Sigmoid colon (tissue), 7 donors: Measurements from ENCODE around the gene NLRP1. TPM values are rescaled to one million over a fixed set of nuclear protein-coding genes. Genes with fewer than 3 reads are reported as not detected.

Experiments used
- DNase-seq: peaks from one replicate; pipeline ENCODE4 v3.0.0-alpha.2; 2019
- H3K27ac ChIP-seq, 4 donors: fragments of 200-600 bp; sonication (generic); one replicate each; pipeline ENCODE4 v1.5.1; 2016 to 2019; ENCODE audit warnings: mild to moderate bottlenecking in 1 of 4
- H3K27me3 ChIP-seq, 3 donors: fragments of 200-600 bp; sonication (generic); one replicate each; pipeline ENCODE4 v1.5.1; 2019; ENCODE audit warnings: mild to moderate bottlenecking in 1 of 3
- H3K36me3 ChIP-seq, 4 donors: fragments of 200-600 bp; sonication (generic); one replicate each; pipeline ENCODE4 v1.5.1; 2016 to 2019
- H3K4me1 ChIP-seq, 4 donors: fragments of 200-600 bp; sonication (generic); one replicate each; pipeline ENCODE4 v1.5.1; 2017 to 2019
- H3K4me3 ChIP-seq, 4 donors: fragments of 200-600 bp; sonication (generic); one replicate each; pipeline ENCODE4 v1.5.1; 2017 to 2019; ENCODE audit warnings: mild to moderate bottlenecking in 2 of 4, moderate library complexity in 1 of 4
- H3K9me3 ChIP-seq, 4 donors: fragments of 200-600 bp in 3 of 4; sonication (generic) in 3 of 4; one replicate each; pipeline versions ENCODE4 v1.5.1 to v1.6.1; 2013 to 2019
- EP300 ChIP-seq, 4 donors: sonication (generic); formaldehyde crosslinking; IDR thresholded peaks; one replicate each; pipeline ENCODE4 v1.6.1; 2017; ENCODE audit warnings: antibody characterized with exemption in 4 of 4
- POLR2A ChIP-seq, 2 donors: fragments of 450-650 bp; IDR thresholded peaks; one replicate each; pipeline ENCODE4 v1.6.1; 2016; ENCODE audit warnings: antibody characterized with exemption in 2 of 2, mild to moderate bottlenecking in 2 of 2, moderate library complexity in 2 of 2
- POLR2AphosphoS5 ChIP-seq, 4 donors: sonication (generic); formaldehyde crosslinking; IDR thresholded peaks; one replicate each; pipeline ENCODE4 v1.6.1; 2017; ENCODE audit warnings: antibody characterized with exemption in 4 of 4
- WGBS, 2 donors: extraction: QIAGEN DNeasy Blood & Tissue Kit; methylation state at CpG; one replicate each; pipeline ENCODE4 v1.1.7; 2013; 5-methylcytosine and 5-hydroxymethylcytosine counted together
- intact Hi-C: fragments of 100-400 bp; cut with DNase I; formaldehyde crosslinking; loops from one replicate; pipeline ENCODE4 v1.15.1; 2023
- polyA plus RNA-seq, 3 donors: library from polyadenylated mRNA; stranded (reverse); fragments of 200-250 nt; gene quantifications; one replicate each; pipeline ENCODE4 v1.2.3, GENCODE V29; 2013
- total RNA-seq, 4 donors: library from RNA; depleted of rRNA; stranded (reverse); fragments of >200 nt; gene quantifications; one replicate each; pipeline ENCODE4 v1.1.0, GENCODE V29; 2016
- TF ChIP-seq, protein P1 (sequence below), 4 experiments: fragments of 450-650 bp in 3 of 4; fragments of 200-600 bp in 1 of 4; IDR thresholded peaks; one replicate each; pipeline ENCODE4 v1.5.1; 2016 to 2019; ENCODE audit warnings: antibody characterized with exemption in 4 of 4, mild to moderate bottlenecking in 3 of 4, moderate library complexity in 2 of 4
- donor health status: healthy with polysubstance abuse.
- donor health status: Bipolar disorder and iron deficiency.
- donor health status: healthy.

Gene NLRP1
- total and polyA plus RNA-seq, 7 donors = 1.8 to 70.3 (median 25.0) TPM

GRCh38 chr17:5510771-5511170 lies 73.5 kb downstream of the NLRP1 start:
- no peak for DNase-seq
- no peaks in the 10 kb centered on the region for H3K9me3 ChIP-seq
- intact Hi-C loops = no loop called here
- H3K4me1 ChIP-seq = peaks cover 0 to 1% (median 0%) of the 10 kb centered on the region in 4 donors
- H3K27me3 ChIP-seq = no peaks in the 10 kb centered on the region
- peak overlapping the region in 2 of 4 donors; percentile 69 to 73 for H3K27ac ChIP-seq
- WGBS, 2 donors = 83 to 86% methylated on average over 8 of the region's 8 CpGs
- H3K4me3 ChIP-seq = peak overlapping the region in 1 of 4 donors; percentile 28
- TF ChIP-seq EP300 (IDR thresholded peaks at IDR 0.05) (no peak), POLR2AphosphoS5 (IDR thresholded peaks at IDR 0.05) (peak in 1 of 4 donors; percentile 8), POLR2A (IDR thresholded peaks at IDR 0.05) (no peak)
- TF ChIP-seq, protein P1, sequence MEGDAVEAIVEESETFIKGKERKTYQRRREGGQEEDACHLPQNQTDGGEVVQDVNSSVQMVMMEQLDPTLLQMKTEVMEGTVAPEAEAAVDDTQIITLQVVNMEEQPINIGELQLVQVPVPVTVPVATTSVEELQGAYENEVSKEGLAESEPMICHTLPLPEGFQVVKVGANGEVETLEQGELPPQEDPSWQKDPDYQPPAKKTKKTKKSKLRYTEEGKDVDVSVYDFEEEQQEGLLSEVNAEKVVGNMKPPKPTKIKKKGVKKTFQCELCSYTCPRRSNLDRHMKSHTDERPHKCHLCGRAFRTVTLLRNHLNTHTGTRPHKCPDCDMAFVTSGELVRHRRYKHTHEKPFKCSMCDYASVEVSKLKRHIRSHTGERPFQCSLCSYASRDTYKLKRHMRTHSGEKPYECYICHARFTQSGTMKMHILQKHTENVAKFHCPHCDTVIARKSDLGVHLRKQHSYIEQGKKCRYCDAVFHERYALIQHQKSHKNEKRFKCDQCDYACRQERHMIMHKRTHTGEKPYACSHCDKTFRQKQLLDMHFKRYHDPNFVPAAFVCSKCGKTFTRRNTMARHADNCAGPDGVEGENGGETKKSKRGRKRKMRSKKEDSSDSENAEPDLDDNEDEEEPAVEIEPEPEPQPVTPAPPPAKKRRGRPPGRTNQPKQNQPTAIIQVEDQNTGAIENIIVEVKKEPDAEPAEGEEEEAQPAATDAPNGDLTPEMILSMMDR (IDR thresholded peaks at IDR 0.05) = no peak
- peaks cover 0 to 16% (median 0%) of the 10 kb centered on the region in 4 donors for H3K36me3 ChIP-seq

GRCh38 chr17:5509482-5509881 lies 74.8 kb downstream of the NLRP1 start:
- no peak overlapping the region for H3K27ac ChIP-seq

GRCh38 chr17:5508810-5509209 lies 75.5 kb downstream of the NLRP1 start:
- no peak overlapping the region for H3K27ac ChIP-seq
- H3K9me3 ChIP-seq = no peaks in the 10 kb centered on the region
- TF ChIP-seq POLR2A (IDR thresholded peaks at IDR 0.05) (no peak), EP300 (IDR thresholded peaks at IDR 0.05) (no peak), POLR2AphosphoS5 (IDR thresholded peaks at IDR 0.05) (no peak)
- TF ChIP-seq, protein P1 (IDR thresholded peaks at IDR 0.05) = no peak
- H3K4me3 ChIP-seq = no peak overlapping the region
- no peak for DNase-seq
- peaks cover 0 to 4% (median 0%) of the 10 kb centered on the region in 4 donors for H3K4me1 ChIP-seq
- H3K27me3 ChIP-seq = no peaks in the 10 kb centered on the region
- whole genome bisulfite sequencing, 2 donors = 26 to 48% methylated on average over 4 of the region's 4 CpGs
- no peaks in the 10 kb centered on the region for H3K36me3 ChIP-seq
- intact Hi-C loops = no loop called here

More at GRCh38 chr17:5509482-5509881, 74.8 kb downstream of the NLRP1 start:
- DNase-seq = no peak
- H3K27me3 ChIP-seq = no peaks in the 10 kb centered on the region
- no peak overlapping the region for H3K4me3 ChIP-seq
- WGBS, 2 donors = 80 to 82% methylated on average over 8 of the region's 8 CpGs
- no peaks in the 10 kb centered on the region for H3K9me3 ChIP-seq
- peaks cover 0 to 4% (median 0%) of the 10 kb centered on the region in 4 donors for H3K36me3 ChIP-seq
- intact Hi-C loops = no loop called here
- TF ChIP-seq POLR2A (IDR thresholded peaks at IDR 0.05) = no peak
- no peak for TF ChIP-seq POLR2AphosphoS5 (IDR thresholded peaks at IDR 0.05)
- TF ChIP-seq, protein P1 (IDR thresholded peaks at IDR 0.05) = no peak
- no peak for TF ChIP-seq EP300 (IDR thresholded peaks at IDR 0.05)
- H3K4me1 ChIP-seq = peaks cover 0 to 4% (median 0%) of the 10 kb centered on the region in 4 donors

GRCh38 chr17:5506307-5506706 lies 78.0 kb downstream of the NLRP1 start:
- intact Hi-C loops = no loop called here

More at GRCh38 chr17:5506307-5506706, 78.0 kb downstream of the NLRP1 start:
- Histone ChIP-seq H3K27ac (no peak overlapping the region), H3K9me3 (no peaks in the 10 kb centered on the region), H3K4me1 (peaks cover 0 to 4% (median 2%) of the 10 kb centered on the region in 4 donors), H3K27me3 (no peaks in the 10 kb centered on the region), H3K36me3 (no peaks in the 10 kb centered on the region), H3K4me3 (no peak overlapping the region)
- no peak for DNase-seq
- WGBS, 2 donors = 89 to 94% methylated on average over 5 of the region's 5 CpGs
- TF ChIP-seq POLR2AphosphoS5 (IDR thresholded peaks at IDR 0.05) (no peak), EP300 (IDR thresholded peaks at IDR 0.05) (no peak), POLR2A (IDR thresholded peaks at IDR 0.05) (no peak)
- TF ChIP-seq, protein P1 (IDR thresholded peaks at IDR 0.05) = no peak
